Measurements from ENCODE around the gene USP40. TPM values are rescaled to one million over a fixed set of nuclear protein-coding genes. Genes with fewer than 3 reads are reported as not detected.
"Not testable (repeated sequence)": the region's sequence is repeated elsewhere in the genome, so short reads cannot be mapped to it uniquely, and the experiment has no call there.

Gene USP40
- total RNA-seq, 4 donors from 2014 or later, result 12.3 to 23.3 (median 20.1) TPM

DNA sequence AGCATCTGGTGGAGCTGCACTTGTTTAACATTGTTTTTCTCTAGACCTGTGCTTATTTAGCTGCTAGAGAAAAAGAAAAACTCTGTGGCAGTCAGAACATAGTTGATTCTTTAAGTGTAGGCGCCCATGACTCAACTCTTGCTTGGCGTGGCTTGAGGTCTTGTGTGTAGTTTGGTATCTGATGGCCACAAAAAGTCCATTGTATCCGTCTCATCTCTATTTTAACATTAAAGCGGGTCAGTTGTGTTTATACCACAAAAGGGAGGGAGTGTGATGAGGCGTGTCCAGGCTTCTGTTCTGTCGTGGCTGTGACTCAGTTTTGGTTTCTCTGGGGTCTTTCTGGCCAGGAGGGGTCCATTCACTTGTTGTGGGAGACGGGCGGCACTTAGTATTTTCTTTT is 26.6 kb upstream of the USP40 start:
- no peak overlapping the region for H3K4me3 ChIP-seq
- WGBS, result 78% methylated on average over 8 of the region's 8 CpGs
- TF ChIP-seq EP300 (IDR thresholded peaks at IDR 0.05) (no peak), POLR2AphosphoS5 (IDR thresholded peaks at IDR 0.05) (no peak), POLR2A (IDR thresholded peaks at IDR 0.05; ENCODE audit: low read depth) (no peak)
- TF ChIP-seq, protein P1, sequence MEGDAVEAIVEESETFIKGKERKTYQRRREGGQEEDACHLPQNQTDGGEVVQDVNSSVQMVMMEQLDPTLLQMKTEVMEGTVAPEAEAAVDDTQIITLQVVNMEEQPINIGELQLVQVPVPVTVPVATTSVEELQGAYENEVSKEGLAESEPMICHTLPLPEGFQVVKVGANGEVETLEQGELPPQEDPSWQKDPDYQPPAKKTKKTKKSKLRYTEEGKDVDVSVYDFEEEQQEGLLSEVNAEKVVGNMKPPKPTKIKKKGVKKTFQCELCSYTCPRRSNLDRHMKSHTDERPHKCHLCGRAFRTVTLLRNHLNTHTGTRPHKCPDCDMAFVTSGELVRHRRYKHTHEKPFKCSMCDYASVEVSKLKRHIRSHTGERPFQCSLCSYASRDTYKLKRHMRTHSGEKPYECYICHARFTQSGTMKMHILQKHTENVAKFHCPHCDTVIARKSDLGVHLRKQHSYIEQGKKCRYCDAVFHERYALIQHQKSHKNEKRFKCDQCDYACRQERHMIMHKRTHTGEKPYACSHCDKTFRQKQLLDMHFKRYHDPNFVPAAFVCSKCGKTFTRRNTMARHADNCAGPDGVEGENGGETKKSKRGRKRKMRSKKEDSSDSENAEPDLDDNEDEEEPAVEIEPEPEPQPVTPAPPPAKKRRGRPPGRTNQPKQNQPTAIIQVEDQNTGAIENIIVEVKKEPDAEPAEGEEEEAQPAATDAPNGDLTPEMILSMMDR (IDR thresholded peaks at IDR 0.05), result no peak
- intact Hi-C loops (cut with DNase I), result no loop called here
- H3K9me3 ChIP-seq, result no peaks in the 10 kb centered on the region
- peaks cover 0 to 3% (median 0%) of the 10 kb centered on the region in 4 donors for H3K27me3 ChIP-seq
- no peaks in the 10 kb centered on the region for H3K4me1 ChIP-seq
- no peaks in the 10 kb centered on the region for H3K36me3 ChIP-seq
- H3K27ac ChIP-seq (replicated peaks in 1 of 4), result no peak overlapping the region
- DNase-seq (ENCODE audit: extremely low spot score), result no peak

DNA sequence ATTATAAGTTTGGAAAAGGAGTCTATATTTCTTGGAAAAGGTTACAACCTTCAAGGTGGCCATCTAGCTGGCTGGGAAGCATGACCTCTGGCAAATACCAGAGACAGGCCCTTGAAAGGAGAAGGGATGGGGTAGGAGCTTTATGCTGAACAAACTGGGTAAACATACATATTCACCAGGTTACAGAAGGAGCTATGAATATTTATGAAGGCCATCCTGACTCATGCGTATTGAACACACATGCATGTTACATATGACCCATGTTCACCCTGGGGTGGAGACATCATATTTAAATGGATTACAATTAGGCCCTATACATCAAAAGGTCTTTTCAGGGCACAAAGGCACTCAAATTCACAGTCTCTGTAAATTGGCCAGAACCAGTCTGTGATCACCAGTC is 26.1 kb upstream of the USP40 start:
- H3K27me3 ChIP-seq; H3K4me1 ChIP-seq; intact Hi-C loops (cut with DNase I); DNase-seq (ENCODE audit: extremely low spot score); H3K36me3 ChIP-seq; H3K27ac ChIP-seq (replicated peaks in 1 of 4); H3K9me3 ChIP-seq; H3K4me3 ChIP-seq: not testable (repeated sequence)
- WGBS, result no CpG with 5 or more reads among the region's 1 CpG

DNA sequence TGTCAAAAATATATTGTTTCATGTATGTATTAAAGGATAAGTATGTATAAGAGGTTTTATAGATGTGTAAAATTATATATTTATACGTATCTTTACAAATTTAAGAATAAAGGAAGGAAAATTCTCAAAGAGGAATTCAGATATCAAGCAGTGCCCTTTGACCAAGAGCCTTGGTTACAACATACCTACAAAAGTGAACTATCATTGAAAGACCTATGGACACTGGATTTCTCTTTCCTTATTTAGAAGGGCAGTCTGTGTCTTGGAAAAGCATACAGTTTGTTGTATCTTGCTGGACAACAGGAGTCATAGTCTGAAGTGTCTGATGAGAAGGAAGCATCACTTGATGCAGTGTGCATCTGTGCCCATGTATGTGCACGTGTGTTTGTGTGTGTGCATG is 21.8 kb upstream of the USP40 start:
- intact Hi-C loops (cut with DNase I), result no loop called here

DNA sequence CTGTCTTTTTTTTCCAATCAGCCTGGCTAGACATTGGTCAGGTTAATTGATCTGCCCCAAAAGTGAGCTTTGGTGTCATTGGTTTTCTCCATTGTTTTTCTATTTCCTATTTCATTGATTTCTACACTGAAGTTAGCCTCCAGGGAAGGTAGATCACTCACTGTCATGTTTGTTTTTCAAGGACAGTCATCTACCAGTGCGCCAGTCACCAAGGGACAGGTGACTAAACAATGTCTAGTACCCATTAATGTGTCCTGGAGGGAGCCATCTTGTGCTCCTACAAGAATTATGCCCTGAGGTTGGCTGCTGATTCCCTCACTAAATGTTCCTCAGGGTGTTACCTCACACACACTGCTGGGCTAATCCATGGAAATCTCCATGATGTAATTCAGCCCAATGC is 17.6 kb upstream of the USP40 start:
- Histone ChIP-seq H3K27me3 (peaks cover 0 to 18% (median 0%) of the 10 kb centered on the region in 4 donors), H3K4me1 (no peaks in the 10 kb centered on the region), H3K4me3 (no peak overlapping the region), H3K36me3 (no peaks in the 10 kb centered on the region), H3K9me3 (no peaks in the 10 kb centered on the region), H3K27ac (replicated peaks in 1 of 4) (no peak overlapping the region)
- TF ChIP-seq EP300 (IDR thresholded peaks at IDR 0.05) (no peak), POLR2A (IDR thresholded peaks at IDR 0.05; ENCODE audit: low read depth) (no peak), POLR2AphosphoS5 (IDR thresholded peaks at IDR 0.05) (no peak)
- TF ChIP-seq, protein P1 (IDR thresholded peaks at IDR 0.05), result no peak
- intact Hi-C loops (cut with DNase I), result no loop called here
- no peak for DNase-seq (ENCODE audit: extremely low spot score)
- 86% methylated on average over 1 of the region's 1 CpG for WGBS

More for the DNA sequence above, 21.8 kb upstream of the USP40 start:
- peaks cover 0 to 20% (median 0%) of the 10 kb centered on the region in 4 donors for H3K27me3 ChIP-seq
- TF ChIP-seq, protein P1 (IDR thresholded peaks at IDR 0.05), result no peak
- no peak for TF ChIP-seq EP300 (IDR thresholded peaks at IDR 0.05)
- no peak for TF ChIP-seq POLR2AphosphoS5 (IDR thresholded peaks at IDR 0.05)
- no peak for TF ChIP-seq POLR2A (IDR thresholded peaks at IDR 0.05; ENCODE audit: low read depth)
- 82% methylated on average over 2 of the region's 2 CpGs for WGBS
- no peak overlapping the region for H3K27ac ChIP-seq (replicated peaks in 1 of 4)
- no peak for DNase-seq (ENCODE audit: extremely low spot score)
- H3K4me3 ChIP-seq, result no peak overlapping the region
- H3K9me3 ChIP-seq, result no peaks in the 10 kb centered on the region
- H3K36me3 ChIP-seq, result no peaks in the 10 kb centered on the region
- H3K4me1 ChIP-seq, result no peaks in the 10 kb centered on the region

DNA sequence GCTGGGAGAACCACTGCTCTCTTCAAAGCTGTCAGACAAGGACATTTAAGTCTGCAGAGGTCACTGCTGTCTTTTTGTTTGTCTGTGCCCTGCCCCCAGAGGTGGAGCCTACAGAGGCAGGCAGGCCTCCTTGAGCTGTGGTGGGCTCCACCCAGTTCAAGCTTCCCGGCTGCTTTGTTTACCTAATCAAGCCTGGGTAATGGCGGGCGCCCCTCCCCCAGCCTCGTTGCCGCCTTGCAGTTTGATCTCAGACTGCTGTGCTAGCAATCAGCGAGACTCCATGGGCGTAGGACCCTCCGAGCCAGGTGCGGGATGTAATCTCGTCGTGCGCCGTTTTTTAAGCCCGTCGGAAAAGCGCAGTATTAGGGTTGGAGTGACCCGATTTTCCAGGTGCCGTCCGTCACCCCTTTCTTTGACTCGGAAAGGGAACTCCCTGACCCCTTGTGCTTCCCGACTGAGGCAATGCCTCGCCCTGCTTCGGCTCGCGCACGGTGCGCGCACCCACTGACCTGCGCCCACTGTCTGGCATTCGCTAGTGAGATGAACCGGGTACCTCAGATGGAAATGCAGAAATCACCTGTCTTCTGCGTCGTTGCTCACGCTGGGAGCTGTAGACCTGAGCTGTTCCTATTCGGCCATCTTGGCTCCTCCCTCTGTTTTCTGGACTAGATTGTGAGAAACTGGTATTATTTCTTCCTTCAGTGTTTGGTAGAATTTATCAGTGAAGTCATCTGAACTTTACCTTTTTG is 16.8 kb upstream of the USP40 start:
- 81% methylated on average over 20 of the region's 35 CpGs for WGBS
- H3K4me3 ChIP-seq; DNase-seq (ENCODE audit: extremely low spot score); intact Hi-C loops (cut with DNase I); H3K4me1 ChIP-seq; H3K27ac ChIP-seq (replicated peaks in 1 of 4); H3K9me3 ChIP-seq; H3K36me3 ChIP-seq: not testable (repeated sequence)
- H3K27me3 ChIP-seq, result peaks cover 0 to 18% (median 0%) of the 10 kb centered on the region in 4 donors

DNA sequence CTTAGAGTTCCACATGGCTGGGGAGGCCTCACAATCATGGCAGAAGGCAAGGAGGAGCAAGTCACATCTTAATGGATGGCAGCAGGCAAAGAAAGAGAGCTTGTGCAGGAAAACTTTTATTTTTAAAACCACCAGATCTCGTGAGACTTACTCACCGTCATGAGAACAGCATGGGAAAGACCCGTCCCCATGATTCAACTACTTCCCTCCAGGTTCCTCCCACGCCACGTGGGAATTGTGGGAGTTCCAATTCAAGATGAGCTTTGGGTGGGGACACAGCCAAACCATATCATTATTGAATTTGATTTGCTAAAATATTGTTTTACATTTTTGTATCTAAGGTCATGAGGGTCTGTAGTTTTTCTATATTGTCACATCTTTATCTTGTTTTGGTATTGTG is 10.8 kb upstream of the USP40 start:
- WGBS, result 56% methylated on average over 5 of the region's 5 CpGs
- H3K4me1 ChIP-seq; H3K9me3 ChIP-seq; H3K36me3 ChIP-seq; intact Hi-C loops (cut with DNase I); H3K27me3 ChIP-seq; H3K27ac ChIP-seq (replicated peaks in 1 of 4); DNase-seq (ENCODE audit: extremely low spot score); H3K4me3 ChIP-seq: not testable (repeated sequence)

Measured in esophagus muscularis mucosa (tissue), 4 donors.